Vagina (tissue), 2 donors: ENCODE data around the gene PTGES. TPM values are rescaled to one million over a fixed set of nuclear protein-coding genes. Genes with fewer than 3 reads are reported as not detected.
"Not testable (repeated sequence)": the region's sequence is repeated elsewhere in the genome, so short reads cannot be mapped to it uniquely, and the experiment has no call there.

Experiments used
- DNase-seq, 2 donors: peaks; one replicate each; pipeline ENCODE4 v3.0.0-alpha.2; 2017; ENCODE audit errors: extremely low spot score in 2 of 2
- H3K27ac ChIP-seq: fragments of 200-600 bp; sonication (generic); one replicate; pipeline ENCODE4 v1.5.1; 2019
- H3K27me3 ChIP-seq: fragments of 200-600 bp; sonication (generic); one replicate; pipeline ENCODE4 v1.5.1; 2019
- H3K36me3 ChIP-seq, 2 donors: fragments of 200-600 bp; sonication (generic); one replicate each; pipeline ENCODE4 v1.5.1; 2017 to 2019
- H3K4me1 ChIP-seq: fragments of 200-600 bp; sonication (generic); one replicate; pipeline ENCODE4 v1.5.1; 2019
- H3K4me3 ChIP-seq, 2 donors: fragments of 200-600 bp; sonication (generic); 1 replicate in 1 of 2; 2 replicates in 1 of 2; pipeline ENCODE4 v1.5.1; 2016 to 2019
- H3K9me3 ChIP-seq: fragments of 200-600 bp; sonication (generic); one replicate; pipeline ENCODE4 v1.5.1; 2019
- CTCF ChIP-seq, 3 experiments: fragments of 450-650 bp in 2 of 3; fragments of 200-600 bp in 1 of 3; sonication (generic) in 1 of 3; IDR thresholded peaks; one replicate each; pipeline ENCODE4 v1.5.1; 2017 to 2019; ENCODE audit warnings: antibody characterized with exemption in 3 of 3, mild to moderate bottlenecking in 2 of 3, moderate library complexity in 2 of 3
- POLR2A ChIP-seq, 2 donors: fragments of 450-650 bp; IDR thresholded peaks; one replicate each; pipeline ENCODE4 v1.6.1; 2017; ENCODE audit warnings: antibody characterized with exemption in 2 of 2, mild to moderate bottlenecking in 2 of 2, moderate library complexity in 2 of 2
- POLR2AphosphoS5 ChIP-seq, 2 donors: sonication (generic); formaldehyde crosslinking; IDR thresholded peaks; one replicate each; pipeline ENCODE4 v1.9.0; 2017; ENCODE audit warnings: antibody characterized with exemption in 2 of 2, mild to moderate bottlenecking in 2 of 2, low read depth in 1 of 2; ENCODE audit not compliant: insufficient read depth in 1 of 2
- intact Hi-C: fragments of 100-400 bp; cut with DNase I; formaldehyde crosslinking; loops from one replicate; pipeline ENCODE4 v1.15.1; 2023
- total RNA-seq: library from RNA; depleted of rRNA; stranded (reverse); fragments of >200 nt; gene quantifications from one replicate; pipeline ENCODE4 v1.2.3, GENCODE V29; 2016

Gene PTGES
- total RNA-seq, 1 donor from 2014 or later: 18.9 TPM

GRCh38 chr9:129762370-129762984 is 9.6 kb upstream of the PTGES start:
- H3K9me3 ChIP-seq, H3K27me3 ChIP-seq, DNase-seq, H3K4me3 ChIP-seq, H3K36me3 ChIP-seq, intact Hi-C loops: not testable (repeated sequence)
- TF ChIP-seq POLR2AphosphoS5 (IDR thresholded peaks at IDR 0.05; ENCODE audit: insufficient read depth in 1 of 2, low read depth in 1 of 2): peak in 1 of 2 donors; percentile 80
- Histone ChIP-seq H3K27ac (peak overlapping the region; percentile 80), H3K4me1 (peaks cover 21% of the 10 kb centered on the region)

DNA sequence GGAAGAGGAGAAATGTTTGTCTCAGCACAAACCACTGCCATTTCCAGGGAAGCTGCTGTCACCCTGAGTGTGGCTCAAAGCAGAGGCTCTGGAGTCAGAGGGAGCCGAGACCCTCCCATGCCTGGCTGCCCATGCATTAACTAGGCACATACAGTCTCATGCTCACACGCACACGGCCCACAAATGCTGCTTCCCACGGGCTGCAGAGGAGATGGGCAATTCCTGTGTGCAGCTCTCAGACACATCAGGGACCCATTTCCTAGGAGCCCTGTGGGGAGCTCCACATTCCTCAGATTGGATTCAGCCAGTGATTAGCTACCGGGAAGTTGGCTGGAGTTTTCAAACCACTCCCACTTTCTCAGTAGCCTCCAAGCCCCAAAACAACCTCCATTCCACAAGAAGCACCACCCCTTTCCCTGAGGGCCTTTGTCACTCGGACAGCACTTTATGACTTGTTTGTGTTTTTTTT is 9.1 kb upstream of the PTGES start:
- Histone ChIP-seq H3K36me3 (no peaks in the 10 kb centered on the region), H3K9me3 (no peaks in the 10 kb centered on the region), H3K4me1 (peaks cover 21% of the 10 kb centered on the region), H3K27ac (peak overlapping the region; percentile 80), H3K27me3 (no peaks in the 10 kb centered on the region), H3K4me3 (no peak overlapping the region)
- intact Hi-C loops: no loop called here
- DNase-seq: no peak
- TF ChIP-seq CTCF (IDR thresholded peaks at IDR 0.05) (no peak), POLR2A (IDR thresholded peaks at IDR 0.05) (no peak), POLR2AphosphoS5 (IDR thresholded peaks at IDR 0.05; ENCODE audit: insufficient read depth in 1 of 2, low read depth in 1 of 2) (no peak)

- no peaks in the 10 kb centered on the region for H3K27me3 ChIP-seq
- H3K9me3 ChIP-seq: no peaks in the 10 kb centered on the region
- peak overlapping the region; percentile 80 for H3K27ac ChIP-seq
- H3K4me3 ChIP-seq: no peak overlapping the region
- intact Hi-C loops: no loop called here
- TF ChIP-seq CTCF (IDR thresholded peaks at IDR 0.05) (no peak), POLR2AphosphoS5 (IDR thresholded peaks at IDR 0.05; ENCODE audit: insufficient read depth in 1 of 2, low read depth in 1 of 2) (peak; percentile 10 to 67), POLR2A (IDR thresholded peaks at IDR 0.05) (no peak)
- no peaks in the 10 kb centered on the region for H3K36me3 ChIP-seq
- peak in 1 of 2 donors; percentile 95 for DNase-seq
- peaks cover 21% of the 10 kb centered on the region for H3K4me1 ChIP-seq
These were observed 8.6 kb upstream of the PTGES start for GRCh38 chr9:129761293-129761900.

DNA sequence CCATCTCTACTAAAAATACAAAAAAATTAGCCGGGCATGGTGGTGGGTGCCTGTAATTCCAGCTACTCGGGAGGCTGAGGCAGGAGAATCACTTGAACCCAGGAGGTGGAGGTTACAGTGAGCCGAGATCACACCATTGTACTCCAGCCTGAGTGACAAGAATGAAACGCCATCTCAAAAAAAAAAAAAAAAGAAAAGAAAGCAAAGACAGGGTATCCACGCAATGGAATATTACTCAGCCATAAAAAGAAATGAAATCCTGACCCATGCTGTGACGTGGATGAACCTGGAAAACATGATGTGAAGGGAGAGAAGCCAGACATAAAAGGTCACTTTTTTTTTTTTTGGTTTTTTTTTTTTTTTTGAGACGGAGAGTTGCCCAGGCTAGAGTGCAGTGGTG is 7.9 kb upstream of the PTGES start:
- intact Hi-C loops, H3K36me3 ChIP-seq, H3K27me3 ChIP-seq, H3K4me3 ChIP-seq, DNase-seq, H3K9me3 ChIP-seq: not testable (repeated sequence)
- peaks cover 21% of the 10 kb centered on the region for H3K4me1 ChIP-seq
- peak overlapping the region; percentile 80 for H3K27ac ChIP-seq

- Histone ChIP-seq H3K27ac (peak overlapping the region; percentile 80), H3K4me1 (peaks cover 21% of the 10 kb centered on the region), H3K9me3 (no peaks in the 10 kb centered on the region), H3K27me3 (no peaks in the 10 kb centered on the region), H3K4me3 (no peak overlapping the region), H3K36me3 (no peaks in the 10 kb centered on the region)
- no peak for TF ChIP-seq POLR2A (IDR thresholded peaks at IDR 0.05)
- no peak for TF ChIP-seq POLR2AphosphoS5 (IDR thresholded peaks at IDR 0.05; ENCODE audit: insufficient read depth in 1 of 2, low read depth in 1 of 2)
- no peak for TF ChIP-seq CTCF (IDR thresholded peaks at IDR 0.05)
- intact Hi-C loops: no loop called here
- no peak for DNase-seq
These were observed 7.1 kb upstream of the PTGES start for GRCh38 chr9:129759804-129760502.

- peaks cover 21% of the 10 kb centered on the region for H3K4me1 ChIP-seq
- no peaks in the 10 kb centered on the region for H3K27me3 ChIP-seq
- no peaks in the 10 kb centered on the region for H3K9me3 ChIP-seq
- no peak overlapping the region for H3K4me3 ChIP-seq
- intact Hi-C loops: no loop called here
- TF ChIP-seq POLR2A (IDR thresholded peaks at IDR 0.05) (no peak), CTCF (IDR thresholded peaks at IDR 0.05) (no peak), POLR2AphosphoS5 (IDR thresholded peaks at IDR 0.05; ENCODE audit: insufficient read depth in 1 of 2, low read depth in 1 of 2) (no peak)
- no peak overlapping the region for H3K27ac ChIP-seq
- H3K36me3 ChIP-seq: no peaks in the 10 kb centered on the region
- DNase-seq: no peak
These were observed 6.5 kb upstream of the PTGES start for GRCh38 chr9:129759319-129759718.
